ENCODE data around the gene CACNG6. TPM values are rescaled to one million over a fixed set of nuclear protein-coding genes. Genes with fewer than 3 reads are reported as not detected.

The CACNG6 gene
- polyA plus RNA-seq, 1 donor (not counting 4 experiments of a cell fraction or from before 2014, with no cell fraction given) = not detected

- Histone ChIP-seq H3K4me1 (ENCODE audit: control insufficient read depth, extremely low read depth, insufficient read depth, low read length) (no peaks in the 10 kb centered on the region), H3K4me3 (ENCODE audit: control insufficient read depth in 2 of 3, extremely low read depth in 1 of 3, insufficient read depth in 2 of 3, low read depth in 1 of 3, low read length in 3 of 3) (no peak within 1 kb of the TSS), H3K4me2 (ENCODE audit: control insufficient read depth, extremely low read depth, insufficient read depth, low read depth, low read length) (no peak within 1 kb of the TSS), H3K36me3 (ENCODE audit: control insufficient read depth in 2 of 2, extremely low read depth in 1 of 2, insufficient read depth in 2 of 2, low read length in 2 of 2) (no peaks in the 10 kb centered on the region), H3K9ac (ENCODE audit: control insufficient read depth, extremely low read depth, insufficient read depth, low read length) (no peak within 1 kb of the TSS), H3K79me2 (ENCODE audit: control insufficient read depth, insufficient read depth, low read length) (no peaks in the 10 kb centered on the region), H3K9me1 (ENCODE audit: control insufficient read depth, extremely low read depth, insufficient read depth, low read length) (no peaks in the 10 kb centered on the region), H2AFZ (ENCODE audit: control insufficient read depth, low read length) (no peak within 1 kb of the TSS), H3K9me3 (ENCODE audit: control insufficient read depth, low read depth, low read length) (no peaks in the 10 kb centered on the region), H3K27ac (ENCODE audit: control insufficient read depth, insufficient read depth, low read length) (no peak within 1 kb of the TSS), H4K20me1 (ENCODE audit: control insufficient read depth, extremely low read depth, insufficient read depth, low read length) (no peaks in the 10 kb centered on the region), H3K27me3 (ENCODE audit: control insufficient read depth, extremely low read depth, insufficient read depth, low read length) (peaks cover 55% of the 10 kb centered on the region)
- DNase-seq (ENCODE audit: low read depth, low spot score) = no peak
- TF ChIP-seq, protein P1, sequence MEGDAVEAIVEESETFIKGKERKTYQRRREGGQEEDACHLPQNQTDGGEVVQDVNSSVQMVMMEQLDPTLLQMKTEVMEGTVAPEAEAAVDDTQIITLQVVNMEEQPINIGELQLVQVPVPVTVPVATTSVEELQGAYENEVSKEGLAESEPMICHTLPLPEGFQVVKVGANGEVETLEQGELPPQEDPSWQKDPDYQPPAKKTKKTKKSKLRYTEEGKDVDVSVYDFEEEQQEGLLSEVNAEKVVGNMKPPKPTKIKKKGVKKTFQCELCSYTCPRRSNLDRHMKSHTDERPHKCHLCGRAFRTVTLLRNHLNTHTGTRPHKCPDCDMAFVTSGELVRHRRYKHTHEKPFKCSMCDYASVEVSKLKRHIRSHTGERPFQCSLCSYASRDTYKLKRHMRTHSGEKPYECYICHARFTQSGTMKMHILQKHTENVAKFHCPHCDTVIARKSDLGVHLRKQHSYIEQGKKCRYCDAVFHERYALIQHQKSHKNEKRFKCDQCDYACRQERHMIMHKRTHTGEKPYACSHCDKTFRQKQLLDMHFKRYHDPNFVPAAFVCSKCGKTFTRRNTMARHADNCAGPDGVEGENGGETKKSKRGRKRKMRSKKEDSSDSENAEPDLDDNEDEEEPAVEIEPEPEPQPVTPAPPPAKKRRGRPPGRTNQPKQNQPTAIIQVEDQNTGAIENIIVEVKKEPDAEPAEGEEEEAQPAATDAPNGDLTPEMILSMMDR (optimal IDR thresholded peaks at IDR 0.05 in 1 of 3, IDR thresholded peaks at IDR 0.05 in 1 of 3, conservative IDR thresholded peaks at IDR 0.05 in 1 of 3; ENCODE audit: extremely low read depth in 1 of 3, insufficient read depth in 2 of 3, low read length in 3 of 3) = no peak
- TF ChIP-seq EZH2 (IDR thresholded peaks at IDR 0.05; ENCODE audit: low read length) = no peak
- dilution Hi-C loops (cut with MboI; ENCODE audit: extremely low pct_ligation_motif_present, low sequenced_read_pairs) = no loop called here
- no peak for FAIRE-seq
Measured at GRCh38 chr19:53962887-53963431, 28.5 kb upstream of the CACNG6 start, which contains the start of gene CACNG8. Gene CACNG8, plus strand, starts transcription at chr19:53962937.

DNA sequence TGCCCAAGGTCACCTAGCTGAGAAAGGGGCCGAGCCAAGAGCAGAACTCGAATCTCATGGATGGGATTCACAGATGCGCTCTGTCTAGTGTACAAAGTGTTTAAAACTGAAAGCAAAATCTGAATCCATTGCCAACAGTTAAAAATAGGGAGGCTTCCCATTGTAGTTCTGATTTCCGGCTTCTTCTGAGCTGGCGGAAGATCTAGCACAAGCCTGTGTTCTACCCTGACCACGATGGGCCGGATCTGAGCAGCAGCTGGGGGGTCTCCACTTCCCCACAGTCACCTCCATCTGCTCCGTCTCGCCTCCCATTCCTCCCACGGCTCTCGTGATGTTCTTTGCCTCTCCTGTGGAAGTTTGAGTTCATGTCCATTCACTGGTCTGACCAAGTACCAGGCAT lies 26.3 kb upstream of the CACNG6 start:
- no peak for DNase-seq (ENCODE audit: low read depth, low spot score)
- H3K4me1 ChIP-seq (ENCODE audit: control insufficient read depth, extremely low read depth, insufficient read depth, low read length) = no peaks in the 10 kb centered on the region
- H3K9me3 ChIP-seq (ENCODE audit: control insufficient read depth, low read depth, low read length) = no peaks in the 10 kb centered on the region
- H3K9ac ChIP-seq (ENCODE audit: control insufficient read depth, extremely low read depth, insufficient read depth, low read length) = no peak overlapping the region
- H3K36me3 ChIP-seq (ENCODE audit: control insufficient read depth in 2 of 2, extremely low read depth in 1 of 2, insufficient read depth in 2 of 2, low read length in 2 of 2) = no peaks in the 10 kb centered on the region
- H3K27ac ChIP-seq (ENCODE audit: control insufficient read depth, insufficient read depth, low read length) = no peak overlapping the region
- H3K27me3 ChIP-seq (ENCODE audit: control insufficient read depth, extremely low read depth, insufficient read depth, low read length) = peaks cover 42% of the 10 kb centered on the region
- no peak overlapping the region for H3K4me2 ChIP-seq (ENCODE audit: control insufficient read depth, extremely low read depth, insufficient read depth, low read depth, low read length)
- no peak for FAIRE-seq
- H4K20me1 ChIP-seq (ENCODE audit: control insufficient read depth, extremely low read depth, insufficient read depth, low read length) = no peaks in the 10 kb centered on the region
- H3K9me1 ChIP-seq (ENCODE audit: control insufficient read depth, extremely low read depth, insufficient read depth, low read length) = no peaks in the 10 kb centered on the region
- no peak overlapping the region for H3K4me3 ChIP-seq (ENCODE audit: control insufficient read depth in 2 of 3, extremely low read depth in 1 of 3, insufficient read depth in 2 of 3, low read depth in 1 of 3, low read length in 3 of 3)
- TF ChIP-seq, protein P1 (optimal IDR thresholded peaks at IDR 0.05 in 1 of 3, IDR thresholded peaks at IDR 0.05 in 1 of 3, conservative IDR thresholded peaks at IDR 0.05 in 1 of 3; ENCODE audit: extremely low read depth in 1 of 3, insufficient read depth in 2 of 3, low read length in 3 of 3) = no peak
- TF ChIP-seq EZH2 (IDR thresholded peaks at IDR 0.05; ENCODE audit: low read length) = no peak
- dilution Hi-C loops (cut with MboI; ENCODE audit: extremely low pct_ligation_motif_present, low sequenced_read_pairs) = no loop called here
- no peaks in the 10 kb centered on the region for H3K79me2 ChIP-seq (ENCODE audit: control insufficient read depth, insufficient read depth, low read length)
- no peak overlapping the region for H2AFZ ChIP-seq (ENCODE audit: control insufficient read depth, low read length)
